ENCODE data around the gene RTEL1.

GRCh38 chr20:63741354-63741675, 83.2 kb downstream of the RTEL1 start:
- no peak for TF ChIP-seq CTCF (IDR thresholded peaks at IDR 0.05)
- no peak for TF ChIP-seq POLR2A (IDR thresholded peaks at IDR 0.05)

All from testis (tissue), 2 donors.